Measurements from ENCODE around the gene PSMD8.
A peak's percentile ranks its signal among the peaks of the same experiment; 100 is the strongest.
"Not testable (repeated sequence)": the region's sequence is repeated elsewhere in the genome, so short reads cannot be mapped to it uniquely, and the experiment has no call there.

PSMD8 gene

GRCh38 chr19:38412961-38413360, 38.6 kb downstream of the PSMD8 start:
- no peak for DNase-seq

GRCh38 chr19:38413416-38413815, 39.0 kb downstream of the PSMD8 start:
- DNase-seq, result no peak

- no peak for DNase-seq
These were observed 42.8 kb downstream of the PSMD8 start for GRCh38 chr19:38417146-38417543.

- DNase-seq, result no peak
These were observed 43.5 kb downstream of the PSMD8 start for GRCh38 chr19:38417544-38418506.

- DNase-seq, result no peak
These were observed 46.6 kb downstream of the PSMD8 start for GRCh38 chr19:38420935-38421334.

- no peak for DNase-seq
These were observed 47.5 kb downstream of the PSMD8 start for GRCh38 chr19:38421856-38422255.

GRCh38 chr19:38422438-38422837, 48.1 kb downstream of the PSMD8 start:
- no peak for DNase-seq

- DNase-seq, result no peak
These were observed 49.9 kb downstream of the PSMD8 start for GRCh38 chr19:38424272-38424671.

- DNase-seq, result no peak
These were observed 50.9 kb downstream of the PSMD8 start for GRCh38 chr19:38425222-38425809.

- no peak for DNase-seq
These were observed 51.6 kb downstream of the PSMD8 start, which contains the start of gene RASGRP4 for GRCh38 chr19:38425810-38426466. TSS of gene RASGRP4 (minus strand) at chr19:38426219. CDS start at chr19:38426091, 128 bp downstream.

GRCh38 chr19:38427035-38427677, 52.8 kb downstream of the PSMD8 start:
- DNase-seq, result not testable (repeated sequence)

- DNase-seq, result no peak
These were observed 54.9 kb downstream of the PSMD8 start for GRCh38 chr19:38429055-38429810.

- DNase-seq, result no peak
These were observed 55.4 kb downstream of the PSMD8 start for GRCh38 chr19:38429811-38430156.

GRCh38 chr19:38430931-38431330, 56.6 kb downstream of the PSMD8 start:
- no peak for DNase-seq

GRCh38 chr19:38433268-38433733, 58.9 kb downstream of the PSMD8 start, which contains the start of gene RYR1:
TSS of gene RYR1 (plus strand) at chr19:38433691. CDS start at chr19:38433830, 139 bp downstream.
- peak; percentile 15 for DNase-seq

Data from HCEC 1CT (cell line).